ENCODE measurements around the gene KRTCAP2.

DNA sequence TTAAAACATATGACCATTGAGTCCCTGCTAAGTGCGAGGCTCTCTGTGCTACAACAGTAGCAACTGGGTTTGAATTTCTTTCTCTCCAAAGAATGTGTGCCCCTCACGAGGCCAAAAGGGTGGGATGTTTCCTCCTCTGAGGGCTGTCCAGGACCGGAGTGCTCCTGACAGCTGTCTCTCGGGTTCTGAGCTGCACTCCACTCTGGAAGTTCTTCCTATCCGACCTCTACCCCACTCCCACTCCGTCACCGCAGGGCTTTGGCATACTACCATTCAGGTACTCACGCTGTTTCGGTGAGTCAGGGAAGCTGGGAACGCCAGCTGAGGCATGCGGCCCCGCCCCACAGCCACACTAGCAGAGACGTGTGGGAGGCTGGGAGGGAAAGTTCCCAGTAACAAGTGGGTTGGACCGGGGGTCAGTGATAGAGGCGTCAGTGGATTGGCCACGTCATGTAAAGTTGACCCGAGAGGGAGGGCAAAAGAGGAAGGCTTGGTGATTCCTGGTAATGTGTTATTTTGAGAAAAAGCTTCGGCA, 38.2 kb downstream of the KRTCAP2 start:
- TF ChIP-seq POLR2AphosphoS5 (IDR thresholded peaks at IDR 0.05; ENCODE audit: borderline replicate concordance, low read depth, low read length) (no peak), EZH2 (IDR thresholded peaks at IDR 0.05) (no peak), FOXP2 (optimal IDR thresholded peaks at IDR 0.05; ENCODE audit: control extremely low read depth, extremely low read length, insufficient read depth) (no peak)
